MCF 10A (cell line): Measurements from ENCODE around the gene ADGRG2. TPM values are rescaled to one million over a fixed set of nuclear protein-coding genes. Genes with fewer than 3 reads are reported as not detected.
A peak's percentile ranks its signal among the peaks of the same experiment; 100 is the strongest.

ENCODE experiments used
- BruUV-seq: library from RNA; stranded (reverse); fragments of 400-500 nt; replicated peaks from 2 replicates; lab custom pipeline; 2021; lab: Mats Ljungman, UMichigan
- CTCF ChIA-PET: fragments of 300-600 bp; sonication (Branson Sonifier 250); formaldehyde crosslinking; extraction: SDS; loops from one replicate; lab custom pipeline; 2021; ENCODE audit warnings: antibody characterized with exemption, inconsistent platforms; lab: Yijun Ruan, JAX
- POLR2A ChIA-PET: fragments of 300-600, 350-650 bp; sonication (Branson Sonifier 250); formaldehyde crosslinking; extraction: SDS; loops from one replicate; lab custom pipeline; 2020; ENCODE audit warnings: antibody characterized with exemption, inconsistent platforms; lab: Yijun Ruan, JAX
- DNase-seq: peaks from one replicate; pipeline ENCODE4 v3.0.0-alpha.2; 2018; ENCODE audit not compliant: unreplicated experiment
- H3K27ac Mint-ChIP-seq: one replicate; pipeline ENCODE4 v1.8.0; 2022; ENCODE audit warnings: mild to moderate bottlenecking, low read depth, mixed read lengths; ENCODE audit not compliant: unreplicated experiment
- H3K27me3 Mint-ChIP-seq: one replicate; pipeline ENCODE4 v1.8.0; 2022; ENCODE audit warnings: mixed read lengths; ENCODE audit not compliant: insufficient read depth, unreplicated experiment
- H3K36me3 Mint-ChIP-seq: one replicate; pipeline ENCODE4 v1.8.0; 2022; ENCODE audit warnings: mild to moderate bottlenecking, moderate library complexity, mixed read lengths; ENCODE audit not compliant: insufficient read depth, unreplicated experiment
- H3K4me1 Mint-ChIP-seq: one replicate; pipeline ENCODE4 v1.8.0; 2022; ENCODE audit warnings: mixed read lengths; ENCODE audit not compliant: insufficient read depth, unreplicated experiment
- H3K4me3 Mint-ChIP-seq: one replicate; pipeline ENCODE4 v1.8.0; 2022; ENCODE audit warnings: mild to moderate bottlenecking, moderate library complexity, mixed read lengths; ENCODE audit not compliant: unreplicated experiment
- H3K9me3 Mint-ChIP-seq: one replicate; pipeline ENCODE4 v1.8.0; 2022; ENCODE audit warnings: mixed read lengths; ENCODE audit not compliant: unreplicated experiment
- intact Hi-C: fragments of 100-400 bp; cut with micrococcal nuclease; formaldehyde crosslinking; loops from 2 replicates; pipeline ENCODE4 v1.14.1; 2022
- total RNA-seq: library from RNA; stranded (reverse); gene quantifications from 2 replicates; pipeline ENCODE4 v1.2.3, GENCODE V29; 2022
- TF ChIP-seq, protein P1 (sequence below): fragments of 200-600 bp; IDR thresholded peaks from one replicate; pipeline ENCODE4 v1.8.0; 2022; ENCODE audit warnings: antibody characterized with exemption, mild to moderate bottlenecking; ENCODE audit not compliant: unreplicated experiment

The ADGRG2 gene
- total RNA-seq, 1 experiment from 2014 or later: 6.4 TPM

- Mint-ChIP-seq H3K27me3 (no peaks in the 10 kb centered on the region), H3K9me3 (no peaks in the 10 kb centered on the region), H3K4me3 (no peak overlapping the region), H3K27ac (peak overlapping the region; percentile 37), H3K36me3 (peaks cover 3% of the 10 kb centered on the region), H3K4me1 (peaks cover 7% of the 10 kb centered on the region)
- TF ChIP-seq, protein P1, sequence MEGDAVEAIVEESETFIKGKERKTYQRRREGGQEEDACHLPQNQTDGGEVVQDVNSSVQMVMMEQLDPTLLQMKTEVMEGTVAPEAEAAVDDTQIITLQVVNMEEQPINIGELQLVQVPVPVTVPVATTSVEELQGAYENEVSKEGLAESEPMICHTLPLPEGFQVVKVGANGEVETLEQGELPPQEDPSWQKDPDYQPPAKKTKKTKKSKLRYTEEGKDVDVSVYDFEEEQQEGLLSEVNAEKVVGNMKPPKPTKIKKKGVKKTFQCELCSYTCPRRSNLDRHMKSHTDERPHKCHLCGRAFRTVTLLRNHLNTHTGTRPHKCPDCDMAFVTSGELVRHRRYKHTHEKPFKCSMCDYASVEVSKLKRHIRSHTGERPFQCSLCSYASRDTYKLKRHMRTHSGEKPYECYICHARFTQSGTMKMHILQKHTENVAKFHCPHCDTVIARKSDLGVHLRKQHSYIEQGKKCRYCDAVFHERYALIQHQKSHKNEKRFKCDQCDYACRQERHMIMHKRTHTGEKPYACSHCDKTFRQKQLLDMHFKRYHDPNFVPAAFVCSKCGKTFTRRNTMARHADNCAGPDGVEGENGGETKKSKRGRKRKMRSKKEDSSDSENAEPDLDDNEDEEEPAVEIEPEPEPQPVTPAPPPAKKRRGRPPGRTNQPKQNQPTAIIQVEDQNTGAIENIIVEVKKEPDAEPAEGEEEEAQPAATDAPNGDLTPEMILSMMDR: no peak
- no TSS peak for BruUV-seq
- CTCF ChIA-PET: no interaction called here
- DNase-seq: no peak
- intact Hi-C loops: loop anchor here (10.0 kb wide), 1 partner anchor 582 kb away; no protein-coding TSS in a partner anchor
- POLR2A ChIA-PET: interaction anchor here (2.9 to 3.9 kb wide), 2 partner anchors 11 to 15 kb away, joined by 15 to 39 read pairs; no protein-coding TSS in a partner anchor
These were observed 125.7 kb downstream of the ADGRG2 start for GRCh38 chrX:18996536-18996935.

DNA sequence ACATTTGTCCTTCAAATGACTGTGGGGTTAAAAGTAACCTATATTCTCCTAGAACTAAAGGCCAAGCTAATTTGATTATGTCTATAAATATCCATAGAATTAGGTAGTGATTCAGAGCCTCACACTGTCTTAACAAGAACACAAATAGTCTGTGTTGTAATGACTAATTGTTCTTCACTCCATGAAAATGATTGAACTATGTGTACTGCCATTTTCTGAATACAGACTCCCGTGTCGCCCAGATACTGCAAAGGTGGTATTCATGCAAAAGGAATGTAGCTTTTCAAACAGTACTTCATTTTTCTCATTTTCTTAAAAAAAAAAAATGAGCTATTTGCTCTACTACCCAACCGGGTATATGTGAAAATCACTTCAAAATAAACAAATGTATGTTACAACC lies 127.0 kb downstream of the ADGRG2 start:
- intact Hi-C loops: loop anchor here (10.0 kb wide), 1 partner anchor 580 kb away; no protein-coding TSS in a partner anchor
- TF ChIP-seq, protein P1: no peak
- H3K36me3 Mint-ChIP-seq: no peaks in the 10 kb centered on the region
- H3K27me3 Mint-ChIP-seq: no peaks in the 10 kb centered on the region
- CTCF ChIA-PET: interaction anchor here (0.7 to 2.4 kb wide), 5 partner anchors 10 to 339 kb away, joined by 3 to 9 read pairs (median 3); no protein-coding TSS in a partner anchor
- H3K4me1 Mint-ChIP-seq: peaks cover 7% of the 10 kb centered on the region
- no peaks in the 10 kb centered on the region for H3K9me3 Mint-ChIP-seq
- no TSS peak for BruUV-seq
- peak; percentile 33 for DNase-seq
- H3K4me3 Mint-ChIP-seq: peak overlapping the region; percentile 2
- H3K27ac Mint-ChIP-seq: peak overlapping the region; percentile 70
- POLR2A ChIA-PET: interaction anchor here (0.6 to 3.9 kb wide), 5 partner anchors 10 to 585 kb away, joined by 3 to 39 read pairs (median 7); partner anchors contain the start of gene PHKA2

- Mint-ChIP-seq H3K9me3 (no peaks in the 10 kb centered on the region), H3K4me1 (peaks cover 7% of the 10 kb centered on the region), H3K27me3 (no peaks in the 10 kb centered on the region), H3K4me3 (peak overlapping the region; percentile 2), H3K36me3 (no peaks in the 10 kb centered on the region), H3K27ac (peak overlapping the region; percentile 70)
- intact Hi-C loops: loop anchor here (10.0 kb wide), 1 partner anchor 580 kb away; no protein-coding TSS in a partner anchor
- TF ChIP-seq, protein P1: no peak
- POLR2A ChIA-PET: interaction anchor here (0.5 to 3.9 kb wide), 6 partner anchors 9 to 585 kb away, joined by 3 to 39 read pairs (median 6); partner anchors contain the start of gene PHKA2
- CTCF ChIA-PET: interaction anchor here (0.5 to 2.4 kb wide), 6 partner anchors 9 to 645 kb away, joined by 3 to 9 read pairs (median 3); no protein-coding TSS in a partner anchor
- no TSS peak for BruUV-seq
- DNase-seq: peak; percentile 51
These were observed 127.6 kb downstream of the ADGRG2 start for GRCh38 chrX:18994713-18995112.

GRCh38 chrX:18992829-18993228 lies 129.4 kb downstream of the ADGRG2 start:
- no peak for DNase-seq
- no TSS peak for BruUV-seq
- Mint-ChIP-seq H3K4me3 (no peak overlapping the region), H3K36me3 (no peaks in the 10 kb centered on the region), H3K9me3 (no peaks in the 10 kb centered on the region), H3K27me3 (no peaks in the 10 kb centered on the region), H3K4me1 (peaks cover 7% of the 10 kb centered on the region), H3K27ac (no peak overlapping the region)
- intact Hi-C loops: loop anchor here (10.0 kb wide), 1 partner anchor 578 kb away; no protein-coding TSS in a partner anchor
- ChIA-PET POLR2A (no interaction called here), CTCF (interaction anchor here (0.6 to 1.1 kb wide), 2 partner anchors 105 to 319 kb away, joined by 3 read pairs; no protein-coding TSS in a partner anchor)
- TF ChIP-seq, protein P1: no peak
